ENCODE results near the gene ZNF592.

ZNF592 gene

GRCh38 chr15:84836844-84837243, 88.5 kb downstream of the ZNF592 start:
- POLR2A ChIA-PET: no interaction called here
- TF ChIP-seq ZNF629 (tag by site-specific recombination; IDR thresholded peaks at IDR 0.05) (no peak), OVOL3 (tag by site-specific recombination; IDR thresholded peaks at IDR 0.05) (no peak), ZNF548 (tag by site-specific recombination; IDR thresholded peaks at IDR 0.05) (no peak), SCRT1 (tag by site-specific recombination; IDR thresholded peaks at IDR 0.05; ENCODE audit: borderline replicate concordance) (no peak), ZNF624 (tag by site-specific recombination; IDR thresholded peaks at IDR 0.05) (no peak), ZNF184 (tag by site-specific recombination; IDR thresholded peaks at IDR 0.05) (no peak), CTCF (tag by site-specific recombination; IDR thresholded peaks at IDR 0.05) (no peak), PRDM10 (tag by site-specific recombination; IDR thresholded peaks at IDR 0.05) (no peak), ZNF132 (tag by site-specific recombination; IDR thresholded peaks at IDR 0.05; ENCODE audit: borderline replicate concordance) (no peak), ZSCAN23 (tag by site-specific recombination; IDR thresholded peaks at IDR 0.05) (no peak), ZNF157 (tag by site-specific recombination; IDR thresholded peaks at IDR 0.05) (no peak), ZNF324 (tag by site-specific recombination; IDR thresholded peaks at IDR 0.05) (no peak), ZNF169 (tag by site-specific recombination; IDR thresholded peaks at IDR 0.05) (no peak), FEZF1 (tag by site-specific recombination; IDR thresholded peaks at IDR 0.05) (no peak)
- TF ChIP-seq, protein P1, sequence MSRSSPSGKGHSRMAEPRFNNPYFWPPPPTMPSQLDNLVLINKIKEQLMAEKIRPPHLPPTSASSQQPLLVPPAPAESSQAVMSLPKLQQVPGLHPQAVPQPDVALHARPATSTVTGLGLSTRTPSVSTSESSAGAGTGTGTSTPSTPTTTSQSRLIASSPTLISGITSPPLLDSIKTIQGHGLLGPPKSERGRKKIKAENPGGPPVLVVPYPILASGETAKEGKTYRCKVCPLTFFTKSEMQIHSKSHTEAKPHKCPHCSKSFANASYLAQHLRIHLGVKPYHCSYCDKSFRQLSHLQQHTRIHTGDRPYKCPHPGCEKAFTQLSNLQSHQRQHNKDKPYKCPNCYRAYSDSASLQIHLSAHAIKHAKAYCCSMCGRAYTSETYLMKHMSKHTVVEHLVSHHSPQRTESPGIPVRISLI (tag by site-specific recombination; IDR thresholded peaks at IDR 0.05): no peak
- TF ChIP-seq, protein P2, sequence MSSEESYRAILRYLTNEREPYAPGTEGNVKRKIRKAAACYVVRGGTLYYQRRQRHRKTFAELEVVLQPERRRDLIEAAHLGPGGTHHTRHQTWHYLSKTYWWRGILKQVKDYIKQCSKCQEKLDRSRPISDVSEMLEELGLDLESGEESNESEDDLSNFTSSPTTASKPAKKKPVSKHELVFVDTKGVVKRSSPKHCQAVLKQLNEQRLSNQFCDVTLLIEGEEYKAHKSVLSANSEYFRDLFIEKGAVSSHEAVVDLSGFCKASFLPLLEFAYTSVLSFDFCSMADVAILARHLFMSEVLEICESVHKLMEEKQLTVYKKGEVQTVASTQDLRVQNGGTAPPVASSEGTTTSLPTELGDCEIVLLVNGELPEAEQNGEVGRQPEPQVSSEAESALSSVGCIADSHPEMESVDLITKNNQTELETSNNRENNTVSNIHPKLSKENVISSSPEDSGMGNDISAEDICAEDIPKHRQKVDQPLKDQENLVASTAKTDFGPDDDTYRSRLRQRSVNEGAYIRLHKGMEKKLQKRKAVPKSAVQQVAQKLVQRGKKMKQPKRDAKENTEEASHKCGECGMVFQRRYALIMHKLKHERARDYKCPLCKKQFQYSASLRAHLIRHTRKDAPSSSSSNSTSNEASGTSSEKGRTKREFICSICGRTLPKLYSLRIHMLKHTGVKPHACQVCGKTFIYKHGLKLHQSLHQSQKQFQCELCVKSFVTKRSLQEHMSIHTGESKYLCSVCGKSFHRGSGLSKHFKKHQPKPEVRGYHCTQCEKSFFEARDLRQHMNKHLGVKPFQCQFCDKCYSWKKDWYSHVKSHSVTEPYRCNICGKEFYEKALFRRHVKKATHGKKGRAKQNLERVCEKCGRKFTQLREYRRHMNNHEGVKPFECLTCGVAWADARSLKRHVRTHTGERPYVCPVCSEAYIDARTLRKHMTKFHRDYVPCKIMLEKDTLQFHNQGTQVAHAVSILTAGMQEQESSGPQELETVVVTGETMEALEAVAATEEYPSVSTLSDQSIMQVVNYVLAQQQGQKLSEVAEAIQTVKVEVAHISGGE (tag by site-specific recombination; conservative IDR thresholded peaks at IDR 0.05; ENCODE audit: low read depth): no peak
- TF ChIP-seq, protein P3, sequence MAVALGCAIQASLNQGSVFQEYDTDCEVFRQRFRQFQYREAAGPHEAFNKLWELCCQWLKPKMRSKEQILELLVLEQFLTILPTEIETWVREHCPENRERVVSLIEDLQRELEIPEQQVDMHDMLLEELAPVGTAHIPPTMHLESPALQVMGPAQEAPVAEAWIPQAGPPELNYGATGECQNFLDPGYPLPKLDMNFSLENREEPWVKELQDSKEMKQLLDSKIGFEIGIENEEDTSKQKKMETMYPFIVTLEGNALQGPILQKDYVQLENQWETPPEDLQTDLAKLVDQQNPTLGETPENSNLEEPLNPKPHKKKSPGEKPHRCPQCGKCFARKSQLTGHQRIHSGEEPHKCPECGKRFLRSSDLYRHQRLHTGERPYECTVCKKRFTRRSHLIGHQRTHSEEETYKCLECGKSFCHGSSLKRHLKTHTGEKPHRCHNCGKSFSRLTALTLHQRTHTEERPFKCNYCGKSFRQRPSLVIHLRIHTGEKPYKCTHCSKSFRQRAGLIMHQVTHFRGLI (tag by site-specific recombination; IDR thresholded peaks at IDR 0.05): no peak
- CTCF ChIA-PET: interaction anchor here (0.6 to 4.1 kb wide), 4 partner anchors 8 to 92 kb away, joined by 3 to 16 read pairs (median 4); no protein-coding TSS in a partner anchor
- Histone ChIP-seq H3K4me1 (ENCODE audit: control insufficient read depth, insufficient read depth, low read length) (no peaks in the 10 kb centered on the region), H3K27ac (ENCODE audit: extremely low read depth, low read depth, low read length) (no peak overlapping the region), H3K36me3 (ENCODE audit: control insufficient read depth in 2 of 2, insufficient read depth in 1 of 2, low read length in 2 of 2) (no peaks in the 10 kb centered on the region), H3K9me3 (ENCODE audit: control insufficient read depth, insufficient read depth, low read depth, low read length) (no peaks in the 10 kb centered on the region), H3K4me3 (ENCODE audit: low read depth, low read length) (no peak overlapping the region)
